Measurements from ENCODE around the gene SNORC.

The SNORC gene

DNA sequence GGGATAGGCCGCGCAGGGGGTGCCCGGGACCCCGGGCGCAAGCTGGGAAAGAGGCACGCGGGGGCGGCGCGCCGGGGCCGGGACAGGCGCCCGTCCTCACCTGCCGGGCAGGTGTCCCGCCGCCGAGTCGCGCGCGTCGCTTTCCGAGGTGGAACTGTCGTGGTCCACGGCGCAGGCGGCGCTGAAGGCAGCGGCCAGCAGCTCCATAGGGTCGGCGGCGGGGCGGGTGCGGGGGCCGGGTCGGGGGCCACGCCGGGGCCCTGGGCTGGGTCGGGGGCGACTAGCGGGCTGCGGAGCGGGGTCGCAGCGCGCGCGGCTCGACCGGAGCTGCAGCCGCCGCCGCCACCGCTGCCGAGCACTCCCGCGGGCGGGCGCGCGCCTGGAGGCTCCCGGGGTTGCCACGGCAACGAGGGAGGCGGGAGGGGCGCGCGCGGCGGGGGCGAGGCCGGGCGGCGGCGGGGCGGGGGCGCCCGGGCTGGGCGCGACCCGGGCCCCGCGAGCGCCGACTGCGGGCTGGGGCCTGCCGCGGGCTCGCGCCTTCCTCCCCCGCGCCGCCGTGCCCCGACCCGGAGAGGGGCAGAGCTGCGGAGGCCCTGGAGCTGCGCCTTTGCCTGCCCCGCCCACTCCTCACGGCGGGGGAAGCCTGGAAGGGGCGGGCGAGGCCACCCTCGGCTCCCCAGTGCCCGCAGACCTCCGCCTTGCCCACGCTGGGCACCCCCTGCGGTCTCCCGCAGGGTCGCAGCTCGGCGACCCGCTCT is 57.9 kb downstream of the SNORC start:
- no peak for DNase-seq
